ENCODE data around the gene GADL1. TPM values are rescaled to one million over a fixed set of nuclear protein-coding genes. Genes with fewer than 3 reads are reported as not detected.

The GADL1 gene
- total RNA-seq, 2 experiments from 2014 or later: not detected

DNA sequence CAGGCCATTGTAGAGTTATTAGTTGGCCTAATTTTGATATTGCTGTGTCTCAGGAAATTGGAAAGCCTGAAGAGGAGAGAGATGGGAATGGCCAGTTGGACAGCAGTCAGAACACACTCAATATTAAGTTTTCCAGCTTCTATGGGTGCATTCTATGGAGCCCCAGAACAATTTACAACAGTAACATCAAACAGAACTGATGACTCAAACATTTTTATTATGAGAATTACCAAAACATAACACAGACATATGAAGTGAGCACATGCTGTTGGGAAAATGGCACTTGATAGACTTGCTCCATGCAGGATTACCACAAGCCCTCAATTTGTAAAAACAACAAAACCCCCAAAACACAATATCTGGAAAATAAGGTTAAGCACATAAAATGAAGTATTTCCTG lies 104.3 kb downstream of the GADL1 start:
- intact Hi-C loops (cut with micrococcal nuclease): no loop called here
- Mint-ChIP-seq H3K36me3 (ENCODE audit: low read depth) (no peaks in the 10 kb centered on the region), H3K4me3 (no peak overlapping the region), H3K9me3 (no peaks in the 10 kb centered on the region), H3K27me3 (ENCODE audit: low read depth) (no peaks in the 10 kb centered on the region), H3K27ac (no peak overlapping the region), H3K4me1 (ENCODE audit: low read depth) (peaks cover 4% of the 10 kb centered on the region)
- CTCF ChIA-PET: interaction anchor here (0.7 to 1.3 kb wide), 3 partner anchors 10 to 21 kb away, joined by 3 to 4 read pairs (median 3); no protein-coding TSS in a partner anchor
- no peak for DNase-seq

- H3K27me3 Mint-ChIP-seq (ENCODE audit: low read depth): peaks cover 3% of the 10 kb centered on the region
- H3K4me3 Mint-ChIP-seq: no peak overlapping the region
- peaks cover 4% of the 10 kb centered on the region for H3K4me1 Mint-ChIP-seq (ENCODE audit: low read depth)
- no peaks in the 10 kb centered on the region for H3K36me3 Mint-ChIP-seq (ENCODE audit: low read depth)
- no peak for DNase-seq
- CTCF ChIA-PET: no interaction called here
- intact Hi-C loops (cut with micrococcal nuclease): loop anchor here (10.0 kb wide), 1 partner anchor 568 kb away; no protein-coding TSS in a partner anchor
- H3K9me3 Mint-ChIP-seq: no peaks in the 10 kb centered on the region
- H3K27ac Mint-ChIP-seq: no peak overlapping the region
Measured at GRCh38 chr3:30786365-30786764, 108.1 kb downstream of the GADL1 start.

GRCh38 chr3:30779686-30780287 lies 114.7 kb downstream of the GADL1 start:
- Mint-ChIP-seq H3K4me1 (ENCODE audit: low read depth) (no peaks in the 10 kb centered on the region), H3K9me3 (no peaks in the 10 kb centered on the region), H3K4me3 (no peak overlapping the region), H3K27ac (no peak overlapping the region), H3K27me3 (ENCODE audit: low read depth) (peaks cover 3% of the 10 kb centered on the region), H3K36me3 (ENCODE audit: low read depth) (no peaks in the 10 kb centered on the region)
- intact Hi-C loops (cut with micrococcal nuclease): loop anchor here (10.0 kb wide), 2 partner anchors 575 to 665 kb away; no protein-coding TSS in a partner anchor
- DNase-seq: peak; percentile 20
- CTCF ChIA-PET: interaction anchor here (0.5 to 1.5 kb wide), 5 partner anchors 10 to 1133 kb away, joined by 3 to 12 read pairs (median 4); no protein-coding TSS in a partner anchor

GRCh38 chr3:30778933-30779332 lies 115.5 kb downstream of the GADL1 start:
- Mint-ChIP-seq H3K4me3 (no peak overlapping the region), H3K36me3 (ENCODE audit: low read depth) (no peaks in the 10 kb centered on the region), H3K9me3 (no peaks in the 10 kb centered on the region), H3K27ac (no peak overlapping the region), H3K4me1 (ENCODE audit: low read depth) (no peaks in the 10 kb centered on the region), H3K27me3 (ENCODE audit: low read depth) (peaks cover 3% of the 10 kb centered on the region)
- intact Hi-C loops (cut with micrococcal nuclease): loop anchor here (10.0 kb wide), 1 partner anchor 666 kb away; no protein-coding TSS in a partner anchor
- CTCF ChIA-PET: no interaction called here
- no peak for DNase-seq

DNA sequence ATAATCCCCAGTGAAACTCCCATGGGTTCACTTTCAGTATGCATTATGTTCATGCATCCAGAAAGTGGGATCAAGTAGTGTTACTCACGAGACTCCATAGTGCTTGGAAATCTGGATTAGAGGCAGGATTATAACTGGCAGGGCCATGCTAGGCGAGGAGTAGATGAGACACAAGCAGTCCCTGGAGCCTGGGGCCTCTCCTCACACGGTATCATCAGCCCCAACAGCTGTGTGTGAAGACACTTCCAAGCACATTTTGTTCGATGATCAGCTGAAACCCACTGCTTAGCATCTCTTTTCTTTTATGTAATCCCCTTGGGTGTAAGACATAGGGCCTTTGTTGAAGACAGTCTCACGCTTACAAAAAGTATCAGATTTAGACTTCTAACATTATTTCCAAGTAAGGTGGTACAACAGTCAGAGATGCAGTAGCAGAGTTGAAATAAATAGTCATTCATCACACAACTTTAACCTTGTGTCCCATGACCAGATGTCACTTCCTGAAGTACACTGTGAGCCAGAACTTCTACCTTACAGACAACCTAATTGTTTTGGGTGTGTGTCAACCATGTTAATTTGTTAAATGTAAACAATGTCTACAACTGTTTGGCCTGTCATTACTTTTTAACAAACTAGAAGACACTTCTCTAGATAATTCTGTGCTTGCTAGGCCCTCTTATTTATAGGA lies 116.9 kb downstream of the GADL1 start:
- no peak overlapping the region for H3K4me3 Mint-ChIP-seq
- H3K27ac Mint-ChIP-seq: no peak overlapping the region
- no peaks in the 10 kb centered on the region for H3K9me3 Mint-ChIP-seq
- H3K27me3 Mint-ChIP-seq (ENCODE audit: low read depth): peaks cover 3% of the 10 kb centered on the region
- no peaks in the 10 kb centered on the region for H3K4me1 Mint-ChIP-seq (ENCODE audit: low read depth)
- CTCF ChIA-PET: interaction anchor here (0.8 to 1.0 kb wide), 2 partner anchors 9 kb away, joined by 4 to 5 read pairs; no protein-coding TSS in a partner anchor
- intact Hi-C loops (cut with micrococcal nuclease): loop anchor here (10.0 kb wide), 1 partner anchor 667 kb away; no protein-coding TSS in a partner anchor
- no peak for DNase-seq
- H3K36me3 Mint-ChIP-seq (ENCODE audit: low read depth): no peaks in the 10 kb centered on the region

DNA sequence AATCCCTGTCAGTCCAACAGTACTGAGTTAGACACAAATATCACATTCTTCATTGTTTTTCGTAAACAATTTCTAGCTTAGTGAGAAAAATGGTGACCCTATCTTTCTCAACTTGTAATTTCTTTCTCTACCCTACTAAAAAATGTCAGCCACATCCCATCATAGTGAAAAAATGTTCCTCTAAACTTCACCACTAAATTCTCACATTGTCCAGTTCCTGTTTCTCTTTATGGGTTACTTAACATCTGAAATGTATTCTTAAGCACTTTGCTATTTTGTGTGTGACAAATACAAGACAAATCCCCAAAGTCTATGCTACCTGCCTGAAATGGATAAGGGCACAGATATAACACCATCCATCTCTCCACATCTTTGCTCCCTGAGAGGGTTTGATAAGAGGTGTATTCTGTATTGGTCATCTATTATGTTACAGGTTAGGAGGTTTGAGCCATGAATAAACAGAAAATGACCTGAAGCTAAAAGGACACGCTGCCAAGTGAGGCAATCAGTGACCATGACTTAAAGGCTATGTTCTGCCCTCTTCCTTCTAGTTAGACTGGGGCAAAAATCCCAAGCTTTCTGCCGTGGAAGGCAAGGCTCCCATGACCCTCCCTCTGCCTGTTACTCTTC lies 118.2 kb downstream of the GADL1 start:
- intact Hi-C loops (cut with micrococcal nuclease): loop anchor here (10.0 kb wide), 1 partner anchor 668 kb away; no protein-coding TSS in a partner anchor
- Mint-ChIP-seq H3K27ac (no peak overlapping the region), H3K4me1 (ENCODE audit: low read depth) (no peaks in the 10 kb centered on the region)

DNA sequence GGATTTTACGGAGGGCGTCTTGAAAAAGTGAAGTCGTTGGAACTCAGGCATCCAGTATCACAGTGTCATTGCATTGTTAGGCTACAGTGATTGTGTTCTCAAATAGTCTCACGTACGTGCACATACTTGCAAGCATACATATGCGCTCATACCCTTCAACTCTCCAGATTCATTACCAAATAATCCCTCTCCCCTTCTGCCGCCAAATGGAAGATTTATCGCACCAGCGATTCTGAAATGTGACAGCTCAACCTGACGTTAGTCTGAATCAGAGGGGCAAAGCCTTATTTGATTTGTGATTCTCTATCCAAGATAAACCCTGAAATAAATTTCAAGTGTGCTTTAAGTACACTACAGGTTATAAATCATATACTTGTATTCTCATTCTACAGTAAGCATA lies 119.4 kb downstream of the GADL1 start:
- no peak for DNase-seq
- H3K4me1 Mint-ChIP-seq (ENCODE audit: low read depth): no peaks in the 10 kb centered on the region
- H3K27ac Mint-ChIP-seq: no peak overlapping the region
- no peaks in the 10 kb centered on the region for H3K36me3 Mint-ChIP-seq (ENCODE audit: low read depth)
- CTCF ChIA-PET: no interaction called here
- H3K27me3 Mint-ChIP-seq (ENCODE audit: low read depth): no peaks in the 10 kb centered on the region
- intact Hi-C loops (cut with micrococcal nuclease): loop anchor here (10.0 kb wide), 1 partner anchor 670 kb away; no protein-coding TSS in a partner anchor
- no peaks in the 10 kb centered on the region for H3K9me3 Mint-ChIP-seq
- no peak overlapping the region for H3K4me3 Mint-ChIP-seq

More for the DNA sequence above, 118.2 kb downstream of the GADL1 start:
- DNase-seq: no peak
- CTCF ChIA-PET: interaction anchor here (0.7 kb wide), 1 partner anchor 950 kb away, joined by 6 read pairs; no protein-coding TSS in a partner anchor
- no peaks in the 10 kb centered on the region for H3K9me3 Mint-ChIP-seq
- no peak overlapping the region for H3K4me3 Mint-ChIP-seq
- no peaks in the 10 kb centered on the region for H3K36me3 Mint-ChIP-seq (ENCODE audit: low read depth)
- H3K27me3 Mint-ChIP-seq (ENCODE audit: low read depth): no peaks in the 10 kb centered on the region

GRCh38 chr3:30774062-30774461 lies 120.4 kb downstream of the GADL1 start:
- H3K9me3 Mint-ChIP-seq: no peaks in the 10 kb centered on the region
- intact Hi-C loops (cut with micrococcal nuclease): loop anchor here (10.0 kb wide), 1 partner anchor 671 kb away; no protein-coding TSS in a partner anchor
- H3K27me3 Mint-ChIP-seq (ENCODE audit: low read depth): no peaks in the 10 kb centered on the region
- no peak overlapping the region for H3K4me3 Mint-ChIP-seq
- H3K4me1 Mint-ChIP-seq (ENCODE audit: low read depth): no peaks in the 10 kb centered on the region
- DNase-seq: no peak
- no peaks in the 10 kb centered on the region for H3K36me3 Mint-ChIP-seq (ENCODE audit: low read depth)
- H3K27ac Mint-ChIP-seq: no peak overlapping the region
- CTCF ChIA-PET: interaction anchor here (0.6 to 0.8 kb wide), 2 partner anchors 16 to 795 kb away, joined by 4 to 5 read pairs; no protein-coding TSS in a partner anchor

GRCh38 chr3:30770387-30770786 lies 124.1 kb downstream of the GADL1 start:
- intact Hi-C loops (cut with micrococcal nuclease): loop anchor here (10.0 kb wide), 1 partner anchor 674 kb away; no protein-coding TSS in a partner anchor
- Mint-ChIP-seq H3K9me3 (no peaks in the 10 kb centered on the region), H3K4me3 (no peak overlapping the region), H3K36me3 (ENCODE audit: low read depth) (no peaks in the 10 kb centered on the region), H3K27ac (no peak overlapping the region), H3K27me3 (ENCODE audit: low read depth) (no peaks in the 10 kb centered on the region), H3K4me1 (ENCODE audit: low read depth) (no peaks in the 10 kb centered on the region)
- CTCF ChIA-PET: interaction anchor here (0.6 to 3.2 kb wide), 15 partner anchors 9 to 572 kb away, joined by 3 to 12 read pairs (median 4); no protein-coding TSS in a partner anchor
- DNase-seq: no peak

GRCh38 chr3:30768703-30769550 lies 125.5 kb downstream of the GADL1 start:
- Mint-ChIP-seq H3K36me3 (ENCODE audit: low read depth) (no peaks in the 10 kb centered on the region), H3K4me3 (no peak overlapping the region), H3K4me1 (ENCODE audit: low read depth) (no peaks in the 10 kb centered on the region), H3K27me3 (ENCODE audit: low read depth) (no peaks in the 10 kb centered on the region), H3K27ac (no peak overlapping the region), H3K9me3 (no peaks in the 10 kb centered on the region)
- intact Hi-C loops (cut with micrococcal nuclease): loop anchor here (1.0 to 5.0 kb wide), 6 partner anchors 123 to 1373 kb away; partner anchors contain the start of gene GADL1
- DNase-seq: peak; percentile 87
- CTCF ChIA-PET: interaction anchor here (0.9 to 3.2 kb wide), 23 partner anchors 8 to 570 kb away, joined by 3 to 12 read pairs (median 4); no protein-coding TSS in a partner anchor

- Mint-ChIP-seq H3K9me3 (no peaks in the 10 kb centered on the region), H3K4me1 (ENCODE audit: low read depth) (no peaks in the 10 kb centered on the region), H3K36me3 (ENCODE audit: low read depth) (no peaks in the 10 kb centered on the region), H3K4me3 (no peak overlapping the region), H3K27ac (no peak overlapping the region), H3K27me3 (ENCODE audit: low read depth) (no peaks in the 10 kb centered on the region)
- DNase-seq: no peak
- intact Hi-C loops (cut with micrococcal nuclease): loop anchor here (1.0 to 5.0 kb wide), 6 partner anchors 124 to 1374 kb away; partner anchors contain the start of gene GADL1
- CTCF ChIA-PET: interaction anchor here (0.7 to 3.2 kb wide), 10 partner anchors 9 to 569 kb away, joined by 3 to 9 read pairs (median 5); no protein-coding TSS in a partner anchor
Measured at GRCh38 chr3:30768046-30768445, 126.4 kb downstream of the GADL1 start.

Measured in activated naive CD4-positive, alpha-beta T cell treated with anti-CD3 and anti-CD28 coated beads for 36 hours (primary cell).